ENCODE measurements around the gene COL6A1.

COL6A1 gene

DNA sequence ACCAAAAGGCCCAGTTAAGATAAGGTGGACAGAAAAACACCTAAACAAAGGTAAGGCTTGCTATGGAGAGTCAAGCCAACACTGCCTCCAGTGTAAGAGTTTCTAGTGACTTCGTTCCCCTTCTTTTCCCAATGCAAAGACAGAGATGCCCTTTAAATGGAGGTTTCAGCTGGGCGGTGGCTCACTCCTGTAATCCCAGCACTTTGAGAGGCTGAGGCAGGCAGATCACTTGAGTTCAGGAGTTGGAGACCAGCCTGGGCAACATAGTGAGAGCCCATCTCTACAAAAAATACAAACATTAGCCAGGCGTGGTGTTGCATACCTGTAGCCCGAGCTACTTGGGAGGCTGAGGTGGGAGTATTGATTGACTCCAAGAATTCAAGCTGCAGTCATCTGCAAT is 24.0 kb upstream of the COL6A1 start:
- Histone ChIP-seq H3K4me2 (ENCODE audit: low read length) (no peak overlapping the region), H3K9me3 (ENCODE audit: low read length) (no peaks in the 10 kb centered on the region), H2AFZ (ENCODE audit: low read length) (no peak overlapping the region), H3K27me3 (ENCODE audit: insufficient read depth, low read length) (no peaks in the 10 kb centered on the region; the same call in 1 of the 2 replicates), H3F3A (ENCODE audit: insufficient read depth, low read length) (no peaks in the 10 kb centered on the region), H4K20me1 (ENCODE audit: insufficient read depth, low read length) (no peaks in the 10 kb centered on the region), H3K79me2 (ENCODE audit: insufficient read depth, low read length) (no peaks in the 10 kb centered on the region), H3K9ac (ENCODE audit: low read length) (no peak overlapping the region), H3K9me2 (ENCODE audit: low read depth, low read length) (no peaks in the 10 kb centered on the region), H3K36me3 (ENCODE audit: insufficient read depth, low read length) (no peaks in the 10 kb centered on the region), H3K4me3 (ENCODE audit: low read depth, low read length, poor library complexity, severe bottlenecking) (no peak overlapping the region), H3K27ac (ENCODE audit: low read depth, low read length, poor library complexity, severe bottlenecking) (no peak overlapping the region), H3K4me1 (ENCODE audit: insufficient read depth, low read length, severe bottlenecking) (no peaks in the 10 kb centered on the region)
- no peak for TF ChIP-seq EZH2 (IDR thresholded peaks at IDR 0.05; ENCODE audit: borderline replicate concordance, low read length)
- TF ChIP-seq, protein P1, sequence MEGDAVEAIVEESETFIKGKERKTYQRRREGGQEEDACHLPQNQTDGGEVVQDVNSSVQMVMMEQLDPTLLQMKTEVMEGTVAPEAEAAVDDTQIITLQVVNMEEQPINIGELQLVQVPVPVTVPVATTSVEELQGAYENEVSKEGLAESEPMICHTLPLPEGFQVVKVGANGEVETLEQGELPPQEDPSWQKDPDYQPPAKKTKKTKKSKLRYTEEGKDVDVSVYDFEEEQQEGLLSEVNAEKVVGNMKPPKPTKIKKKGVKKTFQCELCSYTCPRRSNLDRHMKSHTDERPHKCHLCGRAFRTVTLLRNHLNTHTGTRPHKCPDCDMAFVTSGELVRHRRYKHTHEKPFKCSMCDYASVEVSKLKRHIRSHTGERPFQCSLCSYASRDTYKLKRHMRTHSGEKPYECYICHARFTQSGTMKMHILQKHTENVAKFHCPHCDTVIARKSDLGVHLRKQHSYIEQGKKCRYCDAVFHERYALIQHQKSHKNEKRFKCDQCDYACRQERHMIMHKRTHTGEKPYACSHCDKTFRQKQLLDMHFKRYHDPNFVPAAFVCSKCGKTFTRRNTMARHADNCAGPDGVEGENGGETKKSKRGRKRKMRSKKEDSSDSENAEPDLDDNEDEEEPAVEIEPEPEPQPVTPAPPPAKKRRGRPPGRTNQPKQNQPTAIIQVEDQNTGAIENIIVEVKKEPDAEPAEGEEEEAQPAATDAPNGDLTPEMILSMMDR (IDR thresholded peaks at IDR 0.05; ENCODE audit: low read length), result no peak

DNA sequence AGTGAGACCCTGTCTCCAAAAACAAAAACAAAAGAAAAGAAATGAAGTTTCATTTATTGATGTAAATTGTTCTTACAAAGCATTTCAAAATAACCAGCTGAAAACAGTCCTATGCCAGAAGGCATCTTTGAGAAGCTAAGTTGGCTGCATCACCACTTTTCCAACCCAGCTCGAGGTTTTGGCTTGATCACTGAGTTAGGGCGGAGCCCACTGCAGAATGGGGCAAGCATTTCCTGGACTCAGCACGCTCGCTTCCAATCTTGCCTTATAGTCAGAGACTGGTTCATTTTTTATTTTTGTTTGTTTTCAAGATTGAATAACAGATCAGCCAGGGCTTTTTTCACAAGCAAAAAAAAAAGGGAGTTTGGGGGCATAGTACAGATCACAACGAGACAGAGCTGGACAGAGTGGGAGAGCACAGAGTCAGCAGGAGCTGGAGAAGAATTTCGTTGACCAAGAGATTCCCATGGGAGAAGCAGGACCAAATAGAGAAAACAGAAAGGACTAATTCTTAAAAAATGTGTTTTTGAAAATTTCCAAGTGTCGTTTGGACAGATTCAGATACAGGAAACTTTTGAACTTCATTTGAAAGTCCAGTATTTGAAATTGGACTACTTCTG is 23.5 kb upstream of the COL6A1 start:
- Histone ChIP-seq H3K9ac (ENCODE audit: low read length) (no peak overlapping the region), H3K4me3 (ENCODE audit: low read depth, low read length, poor library complexity, severe bottlenecking) (no peak overlapping the region), H2AFZ (ENCODE audit: low read length) (no peak overlapping the region), H3K9me2 (ENCODE audit: low read depth, low read length) (no peaks in the 10 kb centered on the region), H3K4me1 (ENCODE audit: insufficient read depth, low read length, severe bottlenecking) (no peaks in the 10 kb centered on the region), H3K27ac (ENCODE audit: low read depth, low read length, poor library complexity, severe bottlenecking) (no peak overlapping the region), H4K20me1 (ENCODE audit: insufficient read depth, low read length) (no peaks in the 10 kb centered on the region), H3K9me3 (ENCODE audit: low read length) (no peaks in the 10 kb centered on the region), H3K27me3 (ENCODE audit: insufficient read depth, low read length) (no peaks in the 10 kb centered on the region; the same call in 1 of the 2 replicates), H3K79me2 (ENCODE audit: insufficient read depth, low read length) (no peaks in the 10 kb centered on the region), H3F3A (ENCODE audit: insufficient read depth, low read length) (no peaks in the 10 kb centered on the region), H3K36me3 (ENCODE audit: insufficient read depth, low read length) (no peaks in the 10 kb centered on the region), H3K4me2 (ENCODE audit: low read length) (no peak overlapping the region)
- TF ChIP-seq, protein P1 (IDR thresholded peaks at IDR 0.05; ENCODE audit: low read length), result no peak
- no peak for TF ChIP-seq EZH2 (IDR thresholded peaks at IDR 0.05; ENCODE audit: borderline replicate concordance, low read length)

DNA sequence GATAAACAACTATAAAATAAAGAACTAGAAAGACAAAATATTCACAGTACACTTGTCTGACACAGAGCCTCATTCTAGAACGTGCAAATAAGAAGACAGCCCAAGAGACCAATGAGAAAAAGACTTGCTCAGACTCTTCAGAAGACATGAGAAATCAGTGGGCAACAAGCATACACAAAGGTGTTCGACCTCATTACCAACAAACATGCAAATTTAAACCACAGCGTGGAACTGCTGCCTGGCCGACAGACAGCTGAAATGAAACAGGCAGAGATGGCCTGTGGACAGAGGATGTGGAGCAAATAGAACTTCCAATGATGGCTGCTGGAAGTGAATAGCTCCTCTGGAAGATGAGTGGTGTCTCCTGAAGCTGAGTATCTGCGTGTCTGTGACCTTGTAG is 22.4 kb upstream of the COL6A1 start:
- no peaks in the 10 kb centered on the region for H3K36me3 ChIP-seq (ENCODE audit: insufficient read depth, low read length)
- no peak overlapping the region for H3K9ac ChIP-seq (ENCODE audit: low read length)
- no peaks in the 10 kb centered on the region for H3F3A ChIP-seq (ENCODE audit: insufficient read depth, low read length)
- H3K4me3 ChIP-seq (ENCODE audit: low read depth, low read length, poor library complexity, severe bottlenecking), result no peak overlapping the region
- TF ChIP-seq, protein P1 (IDR thresholded peaks at IDR 0.05; ENCODE audit: low read length), result no peak
- TF ChIP-seq EZH2 (IDR thresholded peaks at IDR 0.05; ENCODE audit: borderline replicate concordance, low read length), result no peak
- H2AFZ ChIP-seq (ENCODE audit: low read length), result no peak overlapping the region
- no peaks in the 10 kb centered on the region for H3K9me2 ChIP-seq (ENCODE audit: low read depth, low read length)
- H4K20me1 ChIP-seq (ENCODE audit: insufficient read depth, low read length), result no peaks in the 10 kb centered on the region
- H3K4me2 ChIP-seq (ENCODE audit: low read length), result no peak overlapping the region
- H3K9me3 ChIP-seq (ENCODE audit: low read length), result no peaks in the 10 kb centered on the region
- H3K27me3 ChIP-seq (ENCODE audit: insufficient read depth, low read length), result no peaks in the 10 kb centered on the region; the same call in 1 of the 2 replicates
- no peaks in the 10 kb centered on the region for H3K79me2 ChIP-seq (ENCODE audit: insufficient read depth, low read length)
- H3K27ac ChIP-seq (ENCODE audit: low read depth, low read length, poor library complexity, severe bottlenecking), result no peak overlapping the region
- no peaks in the 10 kb centered on the region for H3K4me1 ChIP-seq (ENCODE audit: insufficient read depth, low read length, severe bottlenecking)
